GM03348 (cell line): ENCODE results near the gene SPTA1.
A peak's percentile ranks its signal among the peaks of the same experiment; 100 is the strongest.

Experiments
- DNase-seq: peaks from one replicate; pipeline ENCODE4 v3.0.0; 2012; ENCODE audit warnings: low spot score

SPTA1 gene

GRCh38 chr1:158685085-158685484 lies 1.4 kb downstream of the SPTA1 start:
- no peak for DNase-seq

- no peak for DNase-seq
Observed at GRCh38 chr1:158681606-158682005, 4.9 kb downstream of the SPTA1 start.

DNA sequence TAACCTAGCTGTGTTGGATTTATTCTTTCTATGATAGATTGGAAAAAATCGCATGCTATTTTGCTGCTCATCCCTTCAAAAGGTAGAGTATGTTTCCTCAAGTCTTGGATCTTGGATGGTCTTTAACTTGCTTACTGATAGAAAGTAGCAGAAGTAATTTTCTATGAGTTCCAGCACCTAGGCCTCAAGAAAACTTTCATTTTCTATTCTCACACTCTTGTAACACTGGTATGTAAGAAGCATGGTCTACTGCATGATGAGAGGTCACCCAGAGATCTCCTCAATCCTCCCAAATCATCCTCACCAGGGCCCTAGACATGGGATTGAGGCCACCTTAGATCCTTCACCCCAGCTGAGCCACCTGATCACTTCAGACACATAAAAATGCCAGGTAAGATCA lies 7.2 kb downstream of the SPTA1 start:
- no peak for DNase-seq

DNA sequence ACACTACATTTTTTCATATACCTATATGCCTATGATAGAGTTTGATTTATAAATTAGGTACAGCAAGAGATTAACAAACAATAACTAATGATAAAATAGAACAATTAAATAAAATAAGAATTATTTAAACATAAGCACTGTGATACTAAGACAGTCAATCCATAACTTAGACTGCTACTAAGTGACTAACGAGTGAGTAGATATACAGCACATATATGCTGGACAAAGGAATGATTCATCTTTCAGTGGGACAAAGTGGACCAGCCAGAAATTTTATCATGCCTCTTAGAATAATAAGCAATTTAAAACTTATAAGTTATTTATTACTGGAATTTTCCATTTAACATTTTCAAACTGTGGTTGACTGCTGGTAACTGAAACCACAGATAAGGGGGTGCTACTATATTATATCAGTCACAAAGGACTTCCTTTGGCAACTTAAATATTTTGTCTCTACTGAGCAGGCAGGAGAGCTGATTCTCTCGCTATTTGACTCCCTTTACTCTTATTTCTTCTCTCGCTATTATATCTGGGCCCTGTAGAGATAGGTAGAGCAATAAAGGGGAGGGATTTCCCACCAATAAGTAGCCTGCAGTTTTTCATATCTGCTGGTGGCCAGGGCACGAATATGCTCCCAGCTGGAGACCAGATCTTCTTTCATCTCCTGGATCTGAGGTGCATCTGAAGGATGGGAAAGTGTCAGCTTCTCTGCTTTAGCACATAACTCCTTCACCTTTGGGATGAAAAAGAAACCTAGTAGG lies 10.8 kb downstream of the SPTA1 start:
- no peak for DNase-seq

GRCh38 chr1:158674302-158674701 lies 12.2 kb downstream of the SPTA1 start:
- DNase-seq: no peak

GRCh38 chr1:158666037-158666436 lies 20.5 kb downstream of the SPTA1 start:
- DNase-seq: no peak

- no peak for DNase-seq
Observed at GRCh38 chr1:158654571-158654970, 31.9 kb downstream of the SPTA1 start.

DNA sequence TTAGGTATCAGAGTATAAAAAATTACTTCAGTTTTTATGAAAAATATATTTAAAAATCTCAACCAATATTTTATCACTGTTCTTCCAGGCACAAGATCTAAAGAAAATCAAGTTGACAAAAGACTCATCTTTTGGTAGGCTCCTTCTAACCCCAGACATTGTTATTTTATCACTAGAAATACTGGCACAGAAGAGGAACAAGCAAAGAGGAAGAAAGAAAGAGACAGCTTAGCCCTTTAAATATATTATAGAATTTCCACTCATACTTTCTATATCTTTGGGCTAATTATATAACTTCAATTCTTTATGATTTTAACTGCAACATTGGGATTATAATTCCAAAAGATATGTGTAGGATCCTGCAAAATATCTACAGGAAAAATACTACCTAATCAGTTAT lies 32.4 kb downstream of the SPTA1 start:
- DNase-seq: no peak

DNA sequence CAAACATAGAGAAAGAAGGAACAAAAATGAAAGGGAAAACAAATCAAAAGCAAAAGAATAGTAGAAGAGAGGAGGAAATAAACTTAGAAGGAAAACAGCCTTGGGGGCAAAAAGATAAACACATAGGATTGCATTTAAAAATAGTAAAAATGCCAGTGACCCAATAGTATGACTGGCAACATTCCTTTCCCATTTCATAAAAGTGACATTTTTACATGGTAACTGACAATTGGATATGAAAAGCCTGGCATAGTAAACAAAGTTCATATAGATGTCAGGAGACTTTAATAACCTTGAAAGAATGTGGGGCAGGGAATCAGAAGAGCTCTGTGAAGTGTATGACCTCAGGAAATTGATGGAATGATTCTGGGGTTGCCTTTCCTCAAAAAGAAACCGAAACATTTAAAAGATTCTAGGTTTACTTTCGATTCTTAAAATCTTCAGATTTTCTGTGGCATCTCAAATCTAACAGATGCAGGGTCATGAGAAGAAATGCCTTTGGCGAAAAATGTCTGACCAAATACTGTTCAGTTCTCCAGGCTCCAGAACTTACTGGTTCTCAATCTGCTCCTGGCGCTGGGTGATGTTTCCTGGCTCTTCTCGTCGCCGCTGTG lies 33.7 kb downstream of the SPTA1 start:
- DNase-seq: peak; percentile 6

DNA sequence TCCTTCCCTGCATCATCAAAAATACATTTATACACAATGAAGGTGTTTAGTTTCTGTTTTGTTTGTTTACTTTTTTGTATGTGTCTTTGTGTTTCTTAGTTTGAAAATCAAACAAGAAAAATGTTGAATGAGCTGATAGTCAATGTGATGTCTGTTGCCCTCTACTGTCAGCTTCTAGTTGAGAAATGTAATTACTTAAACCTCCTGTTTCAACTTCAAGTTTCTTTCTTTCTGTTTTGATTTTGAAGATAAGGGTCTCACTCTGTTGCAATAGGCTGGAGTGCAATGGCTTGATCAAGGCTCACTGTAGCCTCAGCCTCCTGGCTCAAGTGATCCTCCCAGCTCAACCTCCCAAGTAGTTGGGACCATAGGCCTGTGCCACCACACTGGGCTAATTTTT lies 37.5 kb downstream of the SPTA1 start:
- DNase-seq: no peak

DNA sequence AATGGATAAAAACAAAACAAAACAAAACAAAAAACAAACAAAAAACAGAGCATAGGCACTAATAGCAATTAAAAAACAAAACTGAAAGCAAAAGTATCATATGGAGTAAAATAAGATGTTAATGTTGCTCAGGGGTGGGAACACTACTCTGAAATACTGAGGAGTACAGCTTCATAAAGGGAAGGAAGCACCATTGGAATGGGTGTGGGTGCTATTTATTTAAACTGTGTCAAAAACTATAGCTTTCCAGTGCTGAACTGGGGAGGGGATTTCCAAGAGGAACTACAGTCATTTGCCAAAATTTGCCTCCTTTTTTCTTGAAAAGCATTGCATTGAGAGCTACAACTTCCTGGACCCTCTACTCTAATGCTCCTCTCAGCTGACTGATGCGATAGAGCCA lies 40.0 kb downstream of the SPTA1 start:
- DNase-seq: no peak

DNA sequence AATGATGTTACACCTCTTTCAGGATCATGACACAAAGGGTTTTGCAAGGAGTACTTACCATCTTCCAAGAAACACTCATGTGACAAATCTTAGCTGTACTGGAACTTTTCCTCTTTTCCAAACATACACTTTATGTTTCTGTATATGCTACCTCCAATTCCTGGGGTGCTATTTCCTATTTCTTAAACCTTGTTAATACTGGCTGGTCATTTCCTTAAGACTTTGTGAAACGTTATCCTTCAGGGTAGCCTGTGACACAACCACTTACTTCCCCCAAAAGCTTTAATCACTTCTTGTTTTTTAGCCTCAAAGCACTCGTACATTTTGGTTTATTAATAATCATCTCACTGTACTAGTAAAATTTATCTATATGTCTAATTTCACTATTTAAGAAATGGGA lies 42.1 kb downstream of the SPTA1 start:
- no peak for DNase-seq

DNA sequence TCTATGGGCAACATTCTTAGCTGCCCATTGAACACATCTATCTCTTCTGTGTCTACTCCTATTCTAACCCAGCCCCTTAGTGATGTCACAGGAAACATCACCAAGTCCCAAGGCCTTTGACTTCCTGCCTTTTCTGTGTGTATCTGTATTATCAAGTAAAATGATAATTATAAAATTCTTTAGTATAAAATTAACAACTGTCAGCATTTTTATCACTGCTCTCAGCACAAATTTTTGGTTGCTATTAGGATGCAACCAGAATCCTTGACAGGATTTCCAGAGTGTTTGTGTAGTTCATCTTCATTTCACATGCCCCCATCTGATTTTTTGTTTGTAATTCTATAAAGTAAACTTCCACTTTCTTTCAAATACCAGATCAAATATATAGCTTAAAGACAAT lies 47.6 kb downstream of the SPTA1 start:
- DNase-seq: no peak

DNA sequence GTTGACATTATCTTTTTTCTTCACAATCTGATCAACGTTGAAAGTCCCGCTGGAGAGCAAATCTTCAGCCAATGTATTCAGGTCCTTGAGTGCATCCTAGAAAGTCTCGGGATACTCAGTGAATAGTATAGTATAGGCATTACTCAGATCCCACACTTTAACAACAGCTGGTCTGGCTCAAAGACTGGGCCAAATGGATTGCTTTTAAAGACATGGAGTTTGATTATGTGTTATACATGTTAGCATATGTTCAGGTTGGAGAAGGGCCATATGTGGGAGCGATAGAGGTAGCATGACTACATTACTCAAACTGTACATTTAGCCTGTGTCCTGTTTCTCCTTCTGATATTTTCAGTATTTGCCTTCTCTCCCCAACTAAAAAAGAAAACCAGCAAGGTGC lies 48.4 kb downstream of the SPTA1 start:
- no peak for DNase-seq

GRCh38 chr1:158613764-158614163 lies 72.8 kb downstream of the SPTA1 start:
- no peak for DNase-seq

- no peak for DNase-seq
Observed at GRCh38 chr1:158611916-158612315, 74.6 kb downstream of the SPTA1 start.

- DNase-seq: no peak
Observed at GRCh38 chr1:158607296-158607695, 79.2 kb downstream of the SPTA1 start.

- DNase-seq: no peak
Observed at GRCh38 chr1:158604968-158605367, 81.5 kb downstream of the SPTA1 start, which contains the start of gene OR10Z1. Gene OR10Z1, plus strand, starts transcription at chr1:158605268. Its CDS starts 1,171 bp downstream, at chr1:158606439.

- DNase-seq: no peak
Observed at GRCh38 chr1:158600735-158601134, 85.8 kb downstream of the SPTA1 start.

DNA sequence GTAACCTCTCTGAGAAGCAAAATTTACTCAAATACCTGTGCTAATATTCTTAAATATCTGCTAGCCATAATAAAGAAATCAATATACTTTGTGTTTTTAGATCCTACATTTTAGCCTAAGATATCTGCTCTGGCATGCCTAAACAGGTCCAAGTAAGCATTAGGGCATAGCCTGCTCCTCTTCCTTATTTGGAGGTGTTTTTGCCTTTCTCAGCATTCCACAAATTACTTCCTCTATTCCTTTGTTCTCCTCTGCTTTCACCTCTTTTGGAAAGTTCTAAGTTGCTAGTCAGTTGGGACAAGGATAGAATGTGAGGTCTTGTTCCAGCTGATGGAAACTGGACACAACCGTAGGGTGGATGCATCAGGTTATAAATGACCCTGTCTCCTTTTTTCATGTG lies 99.6 kb downstream of the SPTA1 start:
- DNase-seq: no peak

- no peak for DNase-seq
Observed at GRCh38 chr1:158583962-158584361, 102.6 kb downstream of the SPTA1 start.

GRCh38 chr1:158579733-158580132 lies 106.8 kb downstream of the SPTA1 start, which contains the start of gene OR10X1:
Gene OR10X1, minus strand, starts transcription at chr1:158579899. Its CDS starts 0 bp downstream, at chr1:158579899.
- no peak for DNase-seq

- DNase-seq: no peak
Observed at GRCh38 chr1:158577561-158577960, 109.0 kb downstream of the SPTA1 start.

DNA sequence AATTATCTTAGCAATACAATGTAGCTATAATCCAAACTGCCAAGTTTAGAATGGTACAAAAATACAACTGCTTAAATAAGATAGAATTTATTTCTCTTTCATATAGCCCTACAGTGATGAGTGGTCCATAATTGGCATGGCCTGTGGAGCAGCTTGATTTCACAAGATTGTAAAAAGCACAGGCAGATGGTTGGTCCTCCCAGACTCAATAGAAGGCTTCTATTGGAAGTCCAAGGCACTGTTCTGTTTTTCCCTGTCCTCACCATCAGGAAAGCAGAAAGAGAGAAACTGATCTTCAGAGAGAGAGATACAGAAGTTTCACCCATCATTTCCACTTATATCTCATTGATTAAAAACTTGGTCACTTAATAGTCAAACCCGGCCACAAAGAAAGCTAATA lies 114.3 kb downstream of the SPTA1 start:
- no peak for DNase-seq
